ENCODE results near the gene AGAP1.

AGAP1 gene

GRCh38 chr2:235988271-235989015 lies 494.6 kb downstream of the AGAP1 start:
- Histone ChIP-seq H3K9me3 (ENCODE audit: control insufficient read depth, insufficient read depth, low read depth, low read length) (peaks cover 2% of the 10 kb centered on the region; the same call in 1 of the 2 replicates), H3K27me3 (ENCODE audit: control insufficient read depth, insufficient read depth, low read length) (no peaks in the 10 kb centered on the region), H3K27ac (ENCODE audit: low read depth, low read length) (no peak overlapping the region), H3K36me3 (ENCODE audit: control insufficient read depth, insufficient read depth, low read length) (no peaks in the 10 kb centered on the region), H3K4me3 (ENCODE audit: low read depth, low read length) (no peak overlapping the region), H3K9ac (ENCODE audit: low read length) (no peak overlapping the region), H3K4me1 (ENCODE audit: control insufficient read depth, insufficient read depth, low read length) (peaks cover 14% of the 10 kb centered on the region)

GRCh38 chr2:235989591-235989990 lies 495.7 kb downstream of the AGAP1 start:
- Histone ChIP-seq H3K4me3 (ENCODE audit: low read depth, low read length) (no peak overlapping the region), H3K36me3 (ENCODE audit: control insufficient read depth, insufficient read depth, low read length) (no peaks in the 10 kb centered on the region)

GRCh38 chr2:235990344-235990743 lies 496.5 kb downstream of the AGAP1 start:
- no peaks in the 10 kb centered on the region for H3K36me3 ChIP-seq (ENCODE audit: control insufficient read depth, insufficient read depth, low read length)
- no peak overlapping the region for H3K27ac ChIP-seq (ENCODE audit: low read depth, low read length)

More at GRCh38 chr2:235989591-235989990, 495.7 kb downstream of the AGAP1 start:
- no peak overlapping the region for H3K9ac ChIP-seq (ENCODE audit: low read length)
- H3K27me3 ChIP-seq (ENCODE audit: control insufficient read depth, insufficient read depth, low read length): no peaks in the 10 kb centered on the region
- H3K9me3 ChIP-seq (ENCODE audit: control insufficient read depth, insufficient read depth, low read depth, low read length): peaks cover under 1% of the 10 kb centered on the region; the same call in 1 of the 2 replicates
- H3K27ac ChIP-seq (ENCODE audit: low read depth, low read length): no peak overlapping the region
- peaks cover 14% of the 10 kb centered on the region for H3K4me1 ChIP-seq (ENCODE audit: control insufficient read depth, insufficient read depth, low read length)

GRCh38 chr2:235992024-235992423 lies 498.2 kb downstream of the AGAP1 start:
- no peak overlapping the region for H3K4me3 ChIP-seq (ENCODE audit: low read depth, low read length)
- H3K27ac ChIP-seq (ENCODE audit: low read depth, low read length): no peak overlapping the region
- peaks cover 22% of the 10 kb centered on the region for H3K4me1 ChIP-seq (ENCODE audit: control insufficient read depth, insufficient read depth, low read length)
- H3K9me3 ChIP-seq (ENCODE audit: control insufficient read depth, insufficient read depth, low read depth, low read length): no peaks in the 10 kb centered on the region
- no peak overlapping the region for H3K9ac ChIP-seq (ENCODE audit: low read length)
- H3K36me3 ChIP-seq (ENCODE audit: control insufficient read depth, insufficient read depth, low read length): no peaks in the 10 kb centered on the region
- no peaks in the 10 kb centered on the region for H3K27me3 ChIP-seq (ENCODE audit: control insufficient read depth, insufficient read depth, low read length)

More at GRCh38 chr2:235990344-235990743, 496.5 kb downstream of the AGAP1 start:
- Histone ChIP-seq H3K9me3 (ENCODE audit: control insufficient read depth, insufficient read depth, low read depth, low read length) (no peaks in the 10 kb centered on the region), H3K4me1 (ENCODE audit: control insufficient read depth, insufficient read depth, low read length) (peaks cover 14% of the 10 kb centered on the region), H3K27me3 (ENCODE audit: control insufficient read depth, insufficient read depth, low read length) (no peaks in the 10 kb centered on the region), H3K9ac (ENCODE audit: low read length) (no peak overlapping the region), H3K4me3 (ENCODE audit: low read depth, low read length) (no peak overlapping the region)

DNA sequence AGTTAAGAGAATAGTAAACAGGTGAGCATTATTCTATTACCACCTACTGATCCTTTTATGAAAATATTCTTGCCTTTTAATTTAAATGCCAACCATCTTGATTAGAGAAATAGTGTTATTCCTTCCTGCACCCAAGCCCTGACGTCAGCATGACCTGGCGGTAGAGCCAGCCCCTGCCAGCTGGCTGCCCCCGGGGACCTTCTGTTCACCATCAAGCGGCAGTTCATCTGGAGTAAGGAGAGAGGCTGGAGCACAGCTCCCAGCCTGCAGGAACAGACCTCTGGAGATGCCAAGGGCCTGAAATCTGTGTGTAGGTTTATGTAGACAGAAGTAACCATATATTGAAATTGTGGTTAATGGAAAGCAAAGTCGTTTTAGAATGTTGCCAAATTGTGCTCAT lies 502.6 kb downstream of the AGAP1 start:
- Histone ChIP-seq H3K36me3 (ENCODE audit: control insufficient read depth, insufficient read depth, low read length) (no peaks in the 10 kb centered on the region), H3K9me3 (ENCODE audit: control insufficient read depth, insufficient read depth, low read depth, low read length) (no peaks in the 10 kb centered on the region), H3K4me1 (ENCODE audit: control insufficient read depth, insufficient read depth, low read length) (peaks cover 8% of the 10 kb centered on the region; the same call in 1 of the 2 replicates), H3K27ac (ENCODE audit: low read depth, low read length) (no peak overlapping the region), H3K27me3 (ENCODE audit: control insufficient read depth, insufficient read depth, low read length) (no peaks in the 10 kb centered on the region), H3K9ac (ENCODE audit: low read length) (no peak overlapping the region), H3K4me3 (ENCODE audit: low read depth, low read length) (no peak overlapping the region)

DNA sequence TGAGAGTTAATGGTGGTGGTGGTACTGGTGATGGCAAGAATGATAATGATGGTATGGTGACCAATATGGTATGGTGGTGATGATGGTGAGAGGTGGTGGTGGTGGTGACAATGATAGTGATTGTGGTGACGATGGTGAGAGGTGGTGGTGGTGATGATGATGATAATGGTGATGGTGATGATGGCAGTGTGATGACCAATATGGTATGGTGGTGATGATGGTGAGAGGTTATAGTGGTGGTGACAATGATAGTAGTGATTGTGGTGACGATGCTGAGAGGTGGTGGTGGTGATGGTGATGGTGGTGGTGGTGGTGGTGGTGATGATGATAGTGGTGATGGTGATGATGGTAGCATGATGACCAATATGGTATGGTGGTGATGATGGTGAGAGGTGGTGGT lies 505.2 kb downstream of the AGAP1 start:
- Histone ChIP-seq H3K4me3 (ENCODE audit: low read depth, low read length) (no peak overlapping the region), H3K27ac (ENCODE audit: low read depth, low read length) (no peak overlapping the region), H3K36me3 (ENCODE audit: control insufficient read depth, insufficient read depth, low read length) (no peaks in the 10 kb centered on the region), H3K9me3 (ENCODE audit: control insufficient read depth, insufficient read depth, low read depth, low read length) (no peaks in the 10 kb centered on the region), H3K9ac (ENCODE audit: low read length) (no peak overlapping the region), H3K27me3 (ENCODE audit: control insufficient read depth, insufficient read depth, low read length) (no peaks in the 10 kb centered on the region), H3K4me1 (ENCODE audit: control insufficient read depth, insufficient read depth, low read length) (peaks cover 8% of the 10 kb centered on the region; the same call in 1 of the 2 replicates)

DNA sequence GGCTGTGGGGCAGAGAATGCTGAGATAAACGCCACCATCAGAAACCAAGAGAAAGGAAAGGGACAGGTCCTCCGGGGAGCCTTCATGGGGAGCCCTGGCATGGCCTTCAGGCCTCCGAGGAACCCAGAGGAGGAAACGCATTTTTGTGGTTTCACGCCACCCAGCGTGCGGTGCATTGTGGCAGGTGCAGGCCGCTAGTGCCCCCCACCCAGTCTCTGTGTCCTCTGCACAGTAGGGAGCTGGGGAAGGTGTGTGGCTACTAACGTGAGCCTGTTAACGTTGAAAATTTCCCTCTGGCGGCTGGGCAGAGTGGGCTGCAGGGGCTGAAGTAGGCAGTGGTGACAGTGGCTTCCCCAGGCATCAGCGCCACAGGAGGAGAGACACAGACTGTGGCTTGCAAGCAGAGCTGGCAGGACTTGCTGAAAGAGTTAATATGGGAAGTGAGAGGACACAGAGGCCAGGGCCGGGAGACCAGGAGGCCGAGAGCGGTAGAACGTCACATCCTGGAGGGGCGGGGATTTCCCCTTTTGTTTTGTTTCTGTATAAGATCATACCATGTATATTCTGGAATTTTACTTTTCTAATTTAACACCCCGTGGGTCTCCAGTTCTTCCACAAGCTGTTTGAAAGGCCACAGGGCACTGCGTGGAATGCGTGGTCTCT lies 507.5 kb downstream of the AGAP1 start:
- no peak overlapping the region for H3K9ac ChIP-seq (ENCODE audit: low read length)

GRCh38 chr2:236001854-236002253 lies 508.0 kb downstream of the AGAP1 start:
- Histone ChIP-seq H3K36me3 (ENCODE audit: control insufficient read depth, insufficient read depth, low read length) (no peaks in the 10 kb centered on the region), H3K4me1 (ENCODE audit: control insufficient read depth, insufficient read depth, low read length) (no peaks in the 10 kb centered on the region), H3K27me3 (ENCODE audit: control insufficient read depth, insufficient read depth, low read length) (no peaks in the 10 kb centered on the region), H3K9ac (ENCODE audit: low read length) (no peak overlapping the region), H3K4me3 (ENCODE audit: low read depth, low read length) (no peak overlapping the region), H3K27ac (ENCODE audit: low read depth, low read length) (no peak overlapping the region), H3K9me3 (ENCODE audit: control insufficient read depth, insufficient read depth, low read depth, low read length) (no peaks in the 10 kb centered on the region)

More for the DNA sequence above, 507.5 kb downstream of the AGAP1 start:
- Histone ChIP-seq H3K27me3 (ENCODE audit: control insufficient read depth, insufficient read depth, low read length) (no peaks in the 10 kb centered on the region), H3K9me3 (ENCODE audit: control insufficient read depth, insufficient read depth, low read depth, low read length) (no peaks in the 10 kb centered on the region), H3K4me1 (ENCODE audit: control insufficient read depth, insufficient read depth, low read length) (peaks cover under 1% of the 10 kb centered on the region; the same call in 1 of the 2 replicates), H3K27ac (ENCODE audit: low read depth, low read length) (no peak overlapping the region), H3K4me3 (ENCODE audit: low read depth, low read length) (no peak overlapping the region), H3K36me3 (ENCODE audit: control insufficient read depth, insufficient read depth, low read length) (no peaks in the 10 kb centered on the region)

GRCh38 chr2:236008006-236008405 lies 514.2 kb downstream of the AGAP1 start:
- no peaks in the 10 kb centered on the region for H3K27me3 ChIP-seq (ENCODE audit: control insufficient read depth, insufficient read depth, low read length)
- H3K4me3 ChIP-seq (ENCODE audit: low read depth, low read length): no peak overlapping the region
- no peaks in the 10 kb centered on the region for H3K9me3 ChIP-seq (ENCODE audit: control insufficient read depth, insufficient read depth, low read depth, low read length)
- no peak overlapping the region for H3K27ac ChIP-seq (ENCODE audit: low read depth, low read length)
- peaks cover 11% of the 10 kb centered on the region; the same call in 1 of the 2 replicates for H3K4me1 ChIP-seq (ENCODE audit: control insufficient read depth, insufficient read depth, low read length)
- no peak overlapping the region for H3K9ac ChIP-seq (ENCODE audit: low read length)
- no peaks in the 10 kb centered on the region for H3K36me3 ChIP-seq (ENCODE audit: control insufficient read depth, insufficient read depth, low read length)

DNA sequence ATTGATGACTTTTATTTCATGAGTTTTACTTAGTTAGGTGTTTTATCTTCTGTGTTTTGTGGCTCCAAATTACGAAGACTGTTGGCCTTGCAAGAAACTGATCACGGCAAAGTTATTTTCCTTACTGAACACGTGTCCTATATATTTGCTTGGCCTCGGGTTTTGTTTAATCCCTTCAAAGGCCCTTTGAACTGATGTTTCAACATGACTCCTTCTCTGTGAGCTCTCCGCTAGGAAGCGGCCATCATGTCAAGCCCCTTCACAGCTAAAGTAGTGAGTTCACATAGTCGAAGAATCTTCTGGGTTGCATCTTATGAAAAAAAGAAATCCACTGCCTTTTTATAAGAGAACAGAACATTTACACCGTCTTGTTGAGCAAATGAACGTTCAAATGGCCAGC lies 515.0 kb downstream of the AGAP1 start:
- H3K9ac ChIP-seq (ENCODE audit: low read length): no peak overlapping the region
- H3K4me3 ChIP-seq (ENCODE audit: low read depth, low read length): no peak overlapping the region
- H3K36me3 ChIP-seq (ENCODE audit: control insufficient read depth, insufficient read depth, low read length): no peaks in the 10 kb centered on the region
- H3K9me3 ChIP-seq (ENCODE audit: control insufficient read depth, insufficient read depth, low read depth, low read length): no peaks in the 10 kb centered on the region
- no peak overlapping the region for H3K27ac ChIP-seq (ENCODE audit: low read depth, low read length)
- H3K27me3 ChIP-seq (ENCODE audit: control insufficient read depth, insufficient read depth, low read length): no peaks in the 10 kb centered on the region
- peaks cover 19% of the 10 kb centered on the region for H3K4me1 ChIP-seq (ENCODE audit: control insufficient read depth, insufficient read depth, low read length)

Measured in HUES6 (cell line).